H9 (cell line): Measurements from ENCODE around the gene AURKB. TPM values are rescaled to one million over a fixed set of nuclear protein-coding genes. Genes with fewer than 3 reads are reported as not detected.

Experiments used
- DNase-seq: peaks from one replicate; pipeline ENCODE4 v3.0.0-alpha.2; 2017
- H2AFZ ChIP-seq: one replicate; pipeline ENCODE4 v1.6.1; 2013; ENCODE audit warnings: mild to moderate bottlenecking, low read length, control low read depth, moderate library complexity
- H2AK5ac ChIP-seq: 2 replicates; pipeline ENCODE4 v1.6.1; 2013; ENCODE audit warnings: low read length, control low read depth, mixed read lengths; ENCODE audit not compliant: insufficient read length
- H2BK120ac ChIP-seq: one replicate; pipeline ENCODE4 v1.6.1; 2013; ENCODE audit warnings: low read depth, mild to moderate bottlenecking, low read length, control low read depth, inconsistent platforms; ENCODE audit not compliant: poor library complexity, severe bottlenecking
- H2BK12ac ChIP-seq: 2 replicates; pipeline ENCODE4 v1.6.1; 2013; ENCODE audit warnings: low read length, control low read depth, mixed read lengths, low read depth; ENCODE audit not compliant: insufficient read length
- H2BK15ac ChIP-seq: 2 replicates; pipeline ENCODE4 v1.6.1; 2013; ENCODE audit warnings: low read depth, low read length, control low read depth
- H2BK20ac ChIP-seq: one replicate; pipeline ENCODE4 v1.6.1; 2013; ENCODE audit warnings: low read depth, mild to moderate bottlenecking, low read length, control low read depth, inconsistent platforms; ENCODE audit not compliant: poor library complexity, severe bottlenecking
- H2BK5ac ChIP-seq: 2 replicates; pipeline ENCODE4 v1.6.1; 2013; ENCODE audit warnings: low read length, control low read depth, mixed read lengths; ENCODE audit not compliant: insufficient read length
- H3K14ac ChIP-seq: 2 replicates; pipeline ENCODE4 v1.6.1; 2013; ENCODE audit warnings: low read length, control low read depth; ENCODE audit not compliant: insufficient read depth
- H3K18ac ChIP-seq: 2 replicates; pipeline ENCODE4 v1.6.1; 2013; ENCODE audit warnings: low read depth, mild to moderate bottlenecking, mixed read lengths, low read length, control low read depth; ENCODE audit not compliant: insufficient read length
- H3K23ac ChIP-seq: 2 replicates; pipeline ENCODE4 v1.6.1; 2013; ENCODE audit warnings: low read length, control low read depth, mixed read lengths, low read depth; ENCODE audit not compliant: insufficient read length
- H3K23me2 ChIP-seq: 2 replicates; pipeline ENCODE4 v1.6.1; 2013; ENCODE audit warnings: low read depth, mild to moderate bottlenecking, mixed read lengths, low read length, control low read depth; ENCODE audit not compliant: insufficient read length, poor library complexity, severe bottlenecking
- H3K27ac ChIP-seq: 2 replicates; pipeline ENCODE4 v1.5.1; 2013; ENCODE audit warnings: low read length, control low read depth, mixed read lengths, low read depth; ENCODE audit not compliant: insufficient read length
- H3K27me3 ChIP-seq: 2 replicates; pipeline ENCODE4 v1.6.1; 2013; ENCODE audit warnings: low read length, control low read depth, inconsistent platforms; ENCODE audit not compliant: insufficient read depth
- H3K4ac ChIP-seq: 2 replicates; pipeline ENCODE4 v1.6.1; 2013; ENCODE audit warnings: low read depth, mild to moderate bottlenecking, control low read depth, inconsistent platforms, low read length, moderate library complexity
- H3K4me1 ChIP-seq: 2 replicates; pipeline ENCODE4 v1.6.1; 2013; ENCODE audit warnings: low read length, control low read depth, inconsistent platforms; ENCODE audit not compliant: insufficient read depth
- H3K4me2 ChIP-seq: 2 replicates; pipeline ENCODE4 v1.6.1; 2013; ENCODE audit warnings: low read length, control low read depth, mixed read lengths; ENCODE audit not compliant: insufficient read length, insufficient read depth
- H3K56ac ChIP-seq: 2 replicates; pipeline ENCODE4 v1.6.1; 2013; ENCODE audit warnings: low read depth, mild to moderate bottlenecking, mixed read lengths, low read length, control low read depth; ENCODE audit not compliant: insufficient read length
- H3K79me1 ChIP-seq: 2 replicates; pipeline ENCODE4 v1.6.1; 2013; ENCODE audit warnings: low read depth, mild to moderate bottlenecking, moderate library complexity, low read length, control low read depth, inconsistent platforms; ENCODE audit not compliant: insufficient read depth, poor library complexity, severe bottlenecking
- H3K79me2 ChIP-seq: 2 replicates; pipeline ENCODE4 v1.6.1; 2013; ENCODE audit warnings: low read length, control low read depth, inconsistent platforms; ENCODE audit not compliant: insufficient read depth
- H3K9ac ChIP-seq: 2 replicates; pipeline ENCODE4 v1.6.1; 2013; ENCODE audit warnings: low read length, control low read depth, mixed read lengths; ENCODE audit not compliant: insufficient read length; ENCODE audit errors: extremely low read depth
- H3K9me3 ChIP-seq: one replicate; pipeline ENCODE4 v1.6.1; 2013; ENCODE audit warnings: low read depth, low read length, inconsistent platforms; ENCODE audit not compliant: control insufficient read depth
- H3T11ph ChIP-seq: one replicate; pipeline ENCODE4 v1.6.1; 2013; ENCODE audit warnings: mild to moderate bottlenecking, low read length, control low read depth, inconsistent platforms
- H4K20me1 ChIP-seq: one replicate; pipeline ENCODE4 v1.6.1; 2013; ENCODE audit not compliant: control insufficient read depth, insufficient read length, insufficient read depth
- H4K5ac ChIP-seq: 2 replicates; pipeline ENCODE4 v1.6.1; 2013; ENCODE audit warnings: low read depth, mild to moderate bottlenecking, mixed read lengths, low read length, control low read depth; ENCODE audit not compliant: insufficient read length
- H4K8ac ChIP-seq: replicated peaks from 2 replicates; pipeline ENCODE4 v1.6.1; 2013; ENCODE audit warnings: low read length, control low read depth, mixed read lengths, low read depth; ENCODE audit not compliant: insufficient read length
- H4K91ac ChIP-seq: 2 replicates; pipeline ENCODE4 v1.6.1; 2013; ENCODE audit warnings: low read depth, mild to moderate bottlenecking, moderate library complexity, mixed read lengths, low read length, control low read depth; ENCODE audit not compliant: insufficient read length
- H3K27ac Mint-ChIP-seq, 3 experiments: 2 replicates in 2 of 3; 3 replicates in 1 of 3; pipeline ENCODE4 v1.8.0; 2020 to 2021; ENCODE audit warnings: mixed read lengths in 3 of 3, mild to moderate bottlenecking in 1 of 3, moderate library complexity in 1 of 3
- H3K27me3 Mint-ChIP-seq: 2 replicates; pipeline ENCODE4 v1.8.0; 2021; ENCODE audit warnings: low read depth, mild to moderate bottlenecking, moderate library complexity, mixed read lengths
- H3K36me3 Mint-ChIP-seq, 3 experiments: 2 replicates in 2 of 3; 3 replicates in 1 of 3; pipeline ENCODE4 v1.8.0; 2020 to 2021; ENCODE audit warnings: low read depth in 3 of 3, mixed read lengths in 3 of 3; ENCODE audit not compliant: insufficient read depth in 1 of 3
- H3K4me1 Mint-ChIP-seq, 2 experiments: 2 replicates each; pipeline ENCODE4 v1.8.0; 2020; ENCODE audit warnings: mixed read lengths in 2 of 2
- H3K4me3 Mint-ChIP-seq, 2 experiments: 2 replicates in 1 of 2; 3 replicates in 1 of 2; pipeline ENCODE4 v1.8.0; 2020 to 2021; ENCODE audit warnings: mild to moderate bottlenecking in 2 of 2, mixed read lengths in 2 of 2, moderate library complexity in 1 of 2
- H3K9me3 Mint-ChIP-seq, 2 experiments: 2 replicates in 1 of 2; 3 replicates in 1 of 2; pipeline ENCODE4 v1.8.0; 2020; ENCODE audit warnings: mild to moderate bottlenecking in 2 of 2, mixed read lengths in 2 of 2, moderate library complexity in 1 of 2
- WGBS: extraction: QIAGEN DNeasy Blood & Tissue Kit; methylation state at CpG from one replicate; pipeline ENCODE4 v1.1.7; 2013; ENCODE audit warnings: missing lambda C conversion rate, low lambda C conversion rate, mixed read lengths; ENCODE audit not compliant: insufficient read length; ENCODE audit errors: extremely low coverage; 5-methylcytosine and 5-hydroxymethylcytosine counted together
- total RNA-seq: library from RNA; stranded (reverse); gene quantifications from 2 replicates; pipeline ENCODE4 v1.2.1, GENCODE V29; 2021
- TF ChIP-seq, protein P1 (sequence below): fragments of 200-600 bp; sonication (generic); conservative IDR thresholded peaks from 3 replicates; pipeline ENCODE4 v1.8.0; 2021; ENCODE audit warnings: antibody characterized with exemption, mild to moderate bottlenecking

AURKB gene
- total RNA-seq, 1 experiment from 2014 or later = 171 TPM

DNA sequence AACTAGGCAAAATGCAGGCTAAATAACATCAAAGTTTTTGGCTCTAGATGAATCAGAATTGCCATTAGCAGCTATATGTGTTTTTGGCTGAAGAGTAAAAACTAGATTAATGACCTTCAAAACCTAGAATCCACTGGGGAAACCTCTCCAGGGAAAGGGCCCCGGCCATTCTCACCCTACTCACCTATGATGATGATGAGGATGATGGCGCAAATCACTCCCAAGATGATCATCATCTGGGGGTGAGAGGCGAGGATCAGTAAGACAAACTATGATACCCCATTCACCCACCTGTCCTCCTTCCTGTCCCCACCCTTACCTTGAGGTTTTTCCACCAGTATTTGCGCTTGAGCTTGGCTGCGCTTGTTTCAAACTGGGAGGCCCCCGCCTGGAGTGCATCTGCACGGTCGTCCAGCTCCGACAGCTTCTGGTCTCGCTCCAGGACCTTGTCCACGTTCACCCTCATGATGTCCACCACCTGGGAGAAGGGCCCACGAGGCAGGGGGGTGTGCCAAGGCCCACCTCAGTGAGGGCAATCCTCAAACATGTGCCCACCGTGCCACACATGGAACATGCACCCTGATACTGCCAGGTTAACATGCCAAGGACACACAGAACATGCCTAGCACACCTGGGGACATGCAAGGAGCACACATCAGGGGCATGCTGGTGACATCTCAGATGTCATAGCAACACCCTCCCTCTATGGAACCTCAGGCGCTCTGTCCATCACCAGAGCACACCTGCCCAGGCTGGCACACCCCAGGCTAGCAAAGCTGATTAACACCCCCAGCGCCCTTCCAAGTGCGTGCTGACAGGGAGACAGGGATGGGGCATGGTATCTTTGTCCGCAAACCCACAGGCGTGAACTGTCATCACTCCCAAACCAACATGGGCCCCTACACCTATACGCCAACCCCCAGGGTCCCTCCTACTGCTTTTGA, 48.8 kb downstream of the AURKB start:
- H3K4me1 Mint-ChIP-seq = peaks cover 36 to 39% of the 10 kb centered on the region in 2 experiments
- peak overlapping the region in 1 of 3 experiments; percentile 66; a peak in 4 of 7 replicates for H3K27ac Mint-ChIP-seq
- Histone ChIP-seq H3K27me3 (no peaks in the 10 kb centered on the region), H3K4me2 (peak overlapping the region; percentile 58), H2BK20ac (no peak overlapping the region), H4K8ac (no peak overlapping the region), H4K5ac (no peak overlapping the region), H2AFZ (no peak overlapping the region), H4K91ac (no peak overlapping the region), H3K9me3 (no peaks in the 10 kb centered on the region), H2AK5ac (no peak overlapping the region), H3K9ac (peak overlapping the region; percentile 63), H2BK12ac (no peak overlapping the region), H4K20me1 (no peaks in the 10 kb centered on the region), H2BK120ac (no peak overlapping the region), H3K4ac (no peak overlapping the region), H2BK5ac (no peak overlapping the region), H3T11ph (no peak overlapping the region), H3K14ac (no peak overlapping the region; the same call in 1 of the 2 replicates), H3K23ac (no peak overlapping the region), H3K79me1 (no peaks in the 10 kb centered on the region), H3K56ac (no peak overlapping the region), H2BK15ac (no peak overlapping the region), H3K23me2 (peaks cover 17% of the 10 kb centered on the region), H3K79me2 (no peaks in the 10 kb centered on the region), H3K4me1 (peaks cover 3% of the 10 kb centered on the region; the same call in 1 of the 2 replicates), H3K27ac (no peak overlapping the region), H3K18ac (no peak overlapping the region)
- no CpG with 5 or more reads among the region's 19 CpGs for WGBS
- TF ChIP-seq, protein P1, sequence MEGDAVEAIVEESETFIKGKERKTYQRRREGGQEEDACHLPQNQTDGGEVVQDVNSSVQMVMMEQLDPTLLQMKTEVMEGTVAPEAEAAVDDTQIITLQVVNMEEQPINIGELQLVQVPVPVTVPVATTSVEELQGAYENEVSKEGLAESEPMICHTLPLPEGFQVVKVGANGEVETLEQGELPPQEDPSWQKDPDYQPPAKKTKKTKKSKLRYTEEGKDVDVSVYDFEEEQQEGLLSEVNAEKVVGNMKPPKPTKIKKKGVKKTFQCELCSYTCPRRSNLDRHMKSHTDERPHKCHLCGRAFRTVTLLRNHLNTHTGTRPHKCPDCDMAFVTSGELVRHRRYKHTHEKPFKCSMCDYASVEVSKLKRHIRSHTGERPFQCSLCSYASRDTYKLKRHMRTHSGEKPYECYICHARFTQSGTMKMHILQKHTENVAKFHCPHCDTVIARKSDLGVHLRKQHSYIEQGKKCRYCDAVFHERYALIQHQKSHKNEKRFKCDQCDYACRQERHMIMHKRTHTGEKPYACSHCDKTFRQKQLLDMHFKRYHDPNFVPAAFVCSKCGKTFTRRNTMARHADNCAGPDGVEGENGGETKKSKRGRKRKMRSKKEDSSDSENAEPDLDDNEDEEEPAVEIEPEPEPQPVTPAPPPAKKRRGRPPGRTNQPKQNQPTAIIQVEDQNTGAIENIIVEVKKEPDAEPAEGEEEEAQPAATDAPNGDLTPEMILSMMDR = no peak
- DNase-seq = peak; percentile 35
- H3K9me3 Mint-ChIP-seq = no peaks in the 10 kb centered on the region
- no peaks in the 10 kb centered on the region for H3K27me3 Mint-ChIP-seq
- peaks cover 10 to 26% (median 22%) of the 10 kb centered on the region in 3 experiments for H3K36me3 Mint-ChIP-seq
- peak overlapping the region; percentile 81 to 86 for H3K4me3 Mint-ChIP-seq
